Measurements from ENCODE around the gene RFLNA. TPM values are rescaled to one million over a fixed set of nuclear protein-coding genes. Genes with fewer than 3 reads are reported as not detected.

RFLNA gene
- total RNA-seq, 4 donors from 2014 or later = 11.4 to 19.4 (median 17.0) TPM

- TF ChIP-seq POLR2A (IDR thresholded peaks at IDR 0.05) (no peak), EP300 (IDR thresholded peaks at IDR 0.05) (no peak), CTCF (IDR thresholded peaks at IDR 0.05) (no peak)
- H3K4me3 ChIP-seq = no peak overlapping the region
- H3K9me3 ChIP-seq = peaks cover 0 to 14% (median 0%) of the 10 kb centered on the region in 4 donors
- H3K4me1 ChIP-seq = peaks cover 0 to 47% (median 17%) of the 10 kb centered on the region in 4 donors
- WGBS, 2 donors = 98 to 99% methylated on average over 2 of the region's 2 CpGs
- no peaks in the 10 kb centered on the region for H3K36me3 ChIP-seq
- DNase-seq (ENCODE audit: low spot score in 2 of 2) = no peak
- no peak overlapping the region for H3K27ac ChIP-seq
- no peaks in the 10 kb centered on the region for H3K27me3 ChIP-seq
Observed at GRCh38 chr12:124281309-124281708, 13.6 kb upstream of the RFLNA start.

GRCh38 chr12:124282287-124282686 is 12.6 kb upstream of the RFLNA start:
- DNase-seq (ENCODE audit: low spot score in 2 of 2) = no peak
- Histone ChIP-seq H3K9me3 (peaks cover 0 to 14% (median 0%) of the 10 kb centered on the region in 4 donors), H3K4me1 (peaks cover 0 to 50% (median 20%) of the 10 kb centered on the region in 4 donors), H3K4me3 (no peak overlapping the region), H3K27ac (no peak overlapping the region), H3K27me3 (no peaks in the 10 kb centered on the region), H3K36me3 (no peaks in the 10 kb centered on the region)
- 82 to 83% methylated on average over 5 of the region's 5 CpGs for WGBS, 2 donors
- TF ChIP-seq POLR2A (IDR thresholded peaks at IDR 0.05) (no peak), EP300 (IDR thresholded peaks at IDR 0.05) (no peak), CTCF (IDR thresholded peaks at IDR 0.05) (no peak)

- 25 to 33% methylated on average over 7 of the region's 7 CpGs for WGBS, 2 donors
- no peak overlapping the region for H3K4me3 ChIP-seq
- no peak for DNase-seq (ENCODE audit: low spot score in 2 of 2)
- H3K27ac ChIP-seq = peak overlapping the region in 2 of 4 donors; percentile 37 to 39
- no peaks in the 10 kb centered on the region for H3K27me3 ChIP-seq
- no peak for TF ChIP-seq CTCF (IDR thresholded peaks at IDR 0.05)
- no peak for TF ChIP-seq EP300 (IDR thresholded peaks at IDR 0.05)
- no peak for TF ChIP-seq POLR2A (IDR thresholded peaks at IDR 0.05)
- H3K36me3 ChIP-seq = no peaks in the 10 kb centered on the region
- H3K4me1 ChIP-seq = peaks cover 0 to 40% (median 17%) of the 10 kb centered on the region in 4 donors
- H3K9me3 ChIP-seq = peaks cover 0 to 20% (median 0%) of the 10 kb centered on the region in 4 donors
Observed at GRCh38 chr12:124283326-124283725, 11.6 kb upstream of the RFLNA start.

GRCh38 chr12:124284368-124284767 is 10.5 kb upstream of the RFLNA start:
- Histone ChIP-seq H3K4me1 (peaks cover 0 to 35% (median 12%) of the 10 kb centered on the region in 4 donors), H3K9me3 (peaks cover 0 to 23% (median 0%) of the 10 kb centered on the region in 4 donors), H3K27ac (no peak overlapping the region), H3K4me3 (no peak overlapping the region), H3K36me3 (no peaks in the 10 kb centered on the region), H3K27me3 (no peaks in the 10 kb centered on the region)
- TF ChIP-seq EP300 (IDR thresholded peaks at IDR 0.05) = no peak
- TF ChIP-seq POLR2A (IDR thresholded peaks at IDR 0.05) = no peak
- no peak for TF ChIP-seq CTCF (IDR thresholded peaks at IDR 0.05)
- no peak for DNase-seq (ENCODE audit: low spot score in 2 of 2)
- 93 to 97% methylated on average over 5 of the region's 5 CpGs for WGBS, 2 donors

GRCh38 chr12:124286414-124286813 is 8.5 kb upstream of the RFLNA start:
- H3K27ac ChIP-seq = peak overlapping the region in 1 of 4 donors; percentile 22
- H3K4me3 ChIP-seq = no peak overlapping the region
- TF ChIP-seq POLR2A (IDR thresholded peaks at IDR 0.05) = no peak
- TF ChIP-seq EP300 (IDR thresholded peaks at IDR 0.05) = peak in 1 of 2 donors; percentile 6
- no peak for TF ChIP-seq CTCF (IDR thresholded peaks at IDR 0.05)
- WGBS, 2 donors = 33 to 54% methylated on average over 8 of the region's 8 CpGs
- H3K9me3 ChIP-seq = peaks cover 0 to 23% (median 0%) of the 10 kb centered on the region in 4 donors
- peaks cover 0 to 35% (median 11%) of the 10 kb centered on the region in 4 donors for H3K4me1 ChIP-seq
- H3K27me3 ChIP-seq = no peaks in the 10 kb centered on the region
- DNase-seq (ENCODE audit: low spot score in 2 of 2) = no peak
- H3K36me3 ChIP-seq = no peaks in the 10 kb centered on the region

Data from tibial nerve (tissue), 4 donors.